B cell (primary cell): ENCODE results near the gene KRT77. TPM values are rescaled to one million over a fixed set of nuclear protein-coding genes. Genes with fewer than 3 reads are reported as not detected.

Source experiments
- ATAC-seq: fragments of 200-7000 bp; cut with Tn5 transposase; one replicate; pipeline ENCODE4 v1.10.0; 2021; ENCODE audit warnings: low read depth, mild to moderate bottlenecking, moderate number of reproducible peaks, moderate library complexity
- CTCF ChIA-PET: fragments of 350-600 bp; sonication (Branson Sonifier 250); formaldehyde crosslinking; loops from one replicate; lab custom pipeline; 2021; ENCODE audit warnings: antibody characterized with exemption, inconsistent platforms; lab: Charles Lee
- POLR2A ChIA-PET: fragments of 350-600 bp; sonication (Branson Sonifier 250); formaldehyde crosslinking; loops from one replicate; lab custom pipeline; 2021; ENCODE audit warnings: antibody characterized with exemption; lab: Charles Lee
- DNase-seq: peaks from one replicate; pipeline ENCODE4 v3.0.0; 2013
- H2AFZ ChIP-seq: 2 replicates; pipeline ENCODE4 v1.6.1; 2012; ENCODE audit warnings: mild to moderate bottlenecking, low read depth, low read length; ENCODE audit not compliant: insufficient read depth, poor library complexity, severe bottlenecking
- H3K27ac ChIP-seq, 2 donors: 1 replicate in 1 of 2; 2 replicates in 1 of 2; pipeline ENCODE4 v1.5.1; 2012 to 2013; ENCODE audit warnings: low read length in 2 of 2, mild to moderate bottlenecking in 2 of 2, moderate library complexity in 1 of 2
- H3K27me3 ChIP-seq, 4 experiments: fragments of 200-600 bp in 1 of 4; sonication (generic) in 1 of 4; replicated peaks in 1 of 4; 1 replicate in 2 of 4; 2 replicates in 2 of 4; pipeline versions ENCODE4 v1.6.1 to v1.7.0; 2013 to 2016; ENCODE audit warnings: low read length in 3 of 4, mild to moderate bottlenecking in 2 of 4, mixed read lengths in 1 of 4, moderate library complexity in 1 of 4; ENCODE audit not compliant: insufficient read depth in 4 of 4, control insufficient read depth in 3 of 4; ENCODE audit errors: control extremely low read depth in 1 of 4
- H3K36me3 ChIP-seq, 2 experiments: replicated peaks in 1 of 2; 1 replicate in 1 of 2; 2 replicates in 1 of 2; pipeline versions ENCODE4 v1.6.1 to v1.7.1; 2013; ENCODE audit warnings: low read length in 1 of 2; ENCODE audit not compliant: insufficient read depth in 2 of 2, control insufficient read depth in 1 of 2; ENCODE audit errors: control extremely low read depth in 1 of 2, extremely low read depth in 1 of 2
- H3K4me1 ChIP-seq, 2 donors: fragments of 200-600 bp in 1 of 2; sonication (generic) in 1 of 2; 1 replicate in 1 of 2; 2 replicates in 1 of 2; pipeline versions ENCODE4 v1.5.1 to v1.6.1; 2013 to 2017; ENCODE audit warnings: low read length in 2 of 2; ENCODE audit not compliant: control insufficient read depth in 2 of 2, insufficient read depth in 2 of 2
- H3K4me2 ChIP-seq: replicated peaks from 2 replicates; pipeline ENCODE3; 2012; ENCODE audit warnings: mild to moderate bottlenecking, low read depth, low read length; ENCODE audit not compliant: poor library complexity, severe bottlenecking
- H3K4me3 ChIP-seq, 5 experiments: fragments of 200-600 bp in 1 of 5; sonication (generic) in 1 of 5; 1 replicate in 3 of 5; 2 replicates in 2 of 5; pipeline versions ENCODE4 v1.5.1 to v1.7.0; 2011 to 2016; ENCODE audit warnings: low read length in 4 of 5, mild to moderate bottlenecking in 4 of 5, low read depth in 2 of 5, control low read depth in 1 of 5, moderate library complexity in 1 of 5; ENCODE audit not compliant: insufficient read depth in 1 of 5; ENCODE audit errors: control extremely low read depth in 1 of 5, extremely low read depth in 1 of 5
- H3K79me2 ChIP-seq: fragments of 200-600 bp; sonication (generic); one replicate; pipeline ENCODE4 v1.6.0; 2016; ENCODE audit warnings: low read length; ENCODE audit not compliant: control insufficient read depth, insufficient read depth
- H3K9ac ChIP-seq: fragments of 200-600 bp; sonication (generic); 2 replicates; pipeline ENCODE4 v1.6.1; 2017; ENCODE audit warnings: mild to moderate bottlenecking, low read length, moderate library complexity
- H3K9me3 ChIP-seq, 3 donors: one replicate each; pipeline versions ENCODE4 v1.6.1 to v1.7.1; 2013; ENCODE audit warnings: low read length in 2 of 3; ENCODE audit not compliant: control insufficient read depth in 2 of 3, insufficient read depth in 1 of 3; ENCODE audit errors: control extremely low read depth in 1 of 3
- H4K20me1 ChIP-seq: 2 replicates; pipeline ENCODE4 v1.6.0; 2012; ENCODE audit warnings: mild to moderate bottlenecking, low read length; ENCODE audit not compliant: insufficient read depth, control insufficient read depth, poor library complexity, severe bottlenecking
- H3K27ac Mint-ChIP-seq: one replicate; pipeline ENCODE4 v1.8.0; 2021; ENCODE audit warnings: mixed read lengths
- H3K27me3 Mint-ChIP-seq: one replicate; pipeline ENCODE4 v1.8.0; 2021; ENCODE audit warnings: mixed read lengths
- H3K4me1 Mint-ChIP-seq: one replicate; pipeline ENCODE4 v1.8.0; 2021; ENCODE audit warnings: mixed read lengths
- H3K4me3 Mint-ChIP-seq: one replicate; pipeline ENCODE4 v1.8.0; 2021; ENCODE audit warnings: mixed read lengths
- H3K9me3 Mint-ChIP-seq: one replicate; pipeline ENCODE4 v1.8.0; 2022; ENCODE audit warnings: mixed read lengths; ENCODE audit not compliant: insufficient read depth
- EZH2 ChIP-seq: IDR thresholded peaks from 2 replicates; pipeline ENCODE4 v1.6.1; 2012; ENCODE audit warnings: borderline replicate concordance, low read depth, mild to moderate bottlenecking, moderate library complexity, low read length; ENCODE audit not compliant: insufficient read depth, poor library complexity, severe bottlenecking
- WGBS: methylation state at CpG from one replicate; pipeline ENCODE4 v1.1.5; 2013; ENCODE audit warnings: missing lambda C conversion rate; ENCODE audit not compliant: insufficient coverage; 5-methylcytosine and 5-hydroxymethylcytosine counted together
- intact Hi-C: fragments of 100-400 bp; cut with micrococcal nuclease; formaldehyde crosslinking; loops from one replicate; pipeline ENCODE4 v1.10.0; 2022
- polyA plus RNA-seq: library from polyadenylated mRNA; depleted of rRNA; stranded (reverse); fragments of >200 nt; gene quantifications from 2 replicates; pipeline ENCODE4 v1.2.3, GENCODE V29; 2012
- total RNA-seq, 2 donors: library from RNA; stranded (reverse); fragments of 120-200 nt in 1 of 2; gene quantifications; 1 replicate in 1 of 2; 2 replicates in 1 of 2; pipeline versions ENCODE4 v1.2.3 to v1.2.4, GENCODE V29; 2013 to 2022
- TF ChIP-seq, protein P1 (sequence below): fragments of 200-600 bp; IDR thresholded peaks from one replicate; pipeline ENCODE4 v1.8.0; 2022; ENCODE audit warnings: antibody characterized with exemption, mild to moderate bottlenecking

KRT77 gene
- total and polyA plus RNA-seq, 2 donors (not counting 1 experiment from before 2014, with no cell fraction given), result not detected

DNA sequence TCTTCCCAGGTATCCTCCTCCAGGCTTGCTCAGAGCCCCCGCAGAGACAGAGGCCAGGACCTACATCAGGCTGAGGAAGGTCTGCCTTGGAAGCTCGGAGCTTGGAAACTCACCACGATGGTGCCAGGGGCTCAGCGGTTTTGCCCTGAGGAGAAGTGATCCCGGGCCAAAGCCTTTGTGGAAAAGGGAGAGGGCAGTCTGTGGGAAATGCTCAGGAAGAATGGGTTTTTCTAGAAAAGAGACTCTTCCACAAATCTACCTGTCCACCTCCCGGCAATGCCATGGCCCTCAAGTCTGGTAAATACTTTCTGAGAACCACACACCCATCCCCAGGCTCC is 59.3 kb downstream of the KRT77 start:
- no peak for ATAC-seq
- no peak overlapping the region for H3K27ac ChIP-seq
- no peaks in the 10 kb centered on the region for H3K4me1 ChIP-seq
- intact Hi-C loops, result no loop called here
- no peak overlapping the region for H3K4me3 ChIP-seq
- H3K36me3 ChIP-seq, result no peaks in the 10 kb centered on the region
- H3K27ac Mint-ChIP-seq, result no peak overlapping the region
- no peaks in the 10 kb centered on the region for H4K20me1 ChIP-seq
- peaks cover 0 to 4% (median 0%) of the 10 kb centered on the region in 4 experiments for H3K27me3 ChIP-seq
- ChIA-PET POLR2A (no interaction called here), CTCF (no interaction called here)
- no peaks in the 10 kb centered on the region for H3K79me2 ChIP-seq
- no peak for TF ChIP-seq EZH2
- TF ChIP-seq, protein P1, sequence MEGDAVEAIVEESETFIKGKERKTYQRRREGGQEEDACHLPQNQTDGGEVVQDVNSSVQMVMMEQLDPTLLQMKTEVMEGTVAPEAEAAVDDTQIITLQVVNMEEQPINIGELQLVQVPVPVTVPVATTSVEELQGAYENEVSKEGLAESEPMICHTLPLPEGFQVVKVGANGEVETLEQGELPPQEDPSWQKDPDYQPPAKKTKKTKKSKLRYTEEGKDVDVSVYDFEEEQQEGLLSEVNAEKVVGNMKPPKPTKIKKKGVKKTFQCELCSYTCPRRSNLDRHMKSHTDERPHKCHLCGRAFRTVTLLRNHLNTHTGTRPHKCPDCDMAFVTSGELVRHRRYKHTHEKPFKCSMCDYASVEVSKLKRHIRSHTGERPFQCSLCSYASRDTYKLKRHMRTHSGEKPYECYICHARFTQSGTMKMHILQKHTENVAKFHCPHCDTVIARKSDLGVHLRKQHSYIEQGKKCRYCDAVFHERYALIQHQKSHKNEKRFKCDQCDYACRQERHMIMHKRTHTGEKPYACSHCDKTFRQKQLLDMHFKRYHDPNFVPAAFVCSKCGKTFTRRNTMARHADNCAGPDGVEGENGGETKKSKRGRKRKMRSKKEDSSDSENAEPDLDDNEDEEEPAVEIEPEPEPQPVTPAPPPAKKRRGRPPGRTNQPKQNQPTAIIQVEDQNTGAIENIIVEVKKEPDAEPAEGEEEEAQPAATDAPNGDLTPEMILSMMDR, result no peak
- 88% methylated on average over 5 of the region's 6 CpGs for WGBS
- no peak overlapping the region for H3K4me3 Mint-ChIP-seq
- no peak overlapping the region for H3K4me2 ChIP-seq
- H3K9ac ChIP-seq, result no peak overlapping the region
- no peak for DNase-seq
- no peaks in the 10 kb centered on the region for H3K4me1 Mint-ChIP-seq
- no peak overlapping the region for H2AFZ ChIP-seq
- peaks cover 16% of the 10 kb centered on the region for H3K27me3 Mint-ChIP-seq
- peaks cover 2% of the 10 kb centered on the region for H3K9me3 Mint-ChIP-seq
- H3K9me3 ChIP-seq, result peaks cover 0 to 4% (median 0%) of the 10 kb centered on the region in 3 donors

DNA sequence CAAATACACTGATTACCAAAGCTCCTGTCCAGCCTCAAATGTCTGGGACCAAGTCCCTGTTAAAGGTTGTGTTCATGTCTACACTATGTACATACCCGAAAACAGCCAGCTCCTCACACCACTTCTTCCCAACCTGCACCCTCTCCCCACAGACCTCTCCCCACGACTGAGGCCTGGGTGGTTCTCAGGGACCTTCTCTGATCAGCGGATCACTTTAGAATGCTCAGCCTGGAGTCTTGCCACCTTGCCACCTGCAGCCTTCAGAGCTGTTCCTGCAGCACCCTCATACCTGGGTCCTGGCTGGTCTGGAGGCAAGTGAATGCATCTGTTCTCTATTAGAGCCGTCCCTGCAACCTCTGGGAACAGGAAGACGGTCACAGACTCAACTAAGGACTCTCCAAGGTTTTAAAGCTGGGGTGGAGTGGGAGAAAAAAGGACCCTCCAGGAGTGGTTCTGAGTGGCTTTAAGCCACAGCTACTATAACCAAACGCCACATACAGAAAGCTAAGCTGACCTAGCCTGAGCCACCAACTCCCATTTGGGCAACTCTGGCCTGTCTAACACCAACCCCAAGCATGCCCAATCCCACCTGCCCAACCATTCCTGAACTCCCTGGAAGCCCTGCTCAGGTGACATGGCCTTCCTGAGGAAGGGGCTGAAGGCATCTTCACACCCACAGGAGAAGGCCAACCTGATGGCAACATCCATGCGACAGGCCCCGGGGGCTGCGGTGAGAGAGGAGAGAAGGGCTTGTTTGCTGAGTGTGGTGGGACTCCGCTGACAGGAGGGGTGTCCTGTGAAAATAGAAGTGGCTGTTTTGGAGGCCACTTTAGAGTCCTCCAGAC is 59.9 kb downstream of the KRT77 start:
- H3K27me3 ChIP-seq, result peaks cover 0 to 4% (median 0%) of the 10 kb centered on the region in 4 experiments
- Mint-ChIP-seq H3K4me3 (no peak overlapping the region), H3K4me1 (no peaks in the 10 kb centered on the region), H3K9me3 (peaks cover 2% of the 10 kb centered on the region), H3K27ac (no peak overlapping the region), H3K27me3 (peaks cover 16% of the 10 kb centered on the region)
- no peak overlapping the region for H3K27ac ChIP-seq
- no peak for DNase-seq
- intact Hi-C loops, result no loop called here
- ATAC-seq, result no peak
- no peak overlapping the region for H3K9ac ChIP-seq
- 67% methylated on average over 6 of the region's 10 CpGs for WGBS
- H3K4me2 ChIP-seq, result no peak overlapping the region
- H3K9me3 ChIP-seq, result peaks cover 0 to 4% (median 0%) of the 10 kb centered on the region in 3 donors
- CTCF ChIA-PET, result no interaction called here
- H3K79me2 ChIP-seq, result no peaks in the 10 kb centered on the region
- POLR2A ChIA-PET, result no interaction called here
- H3K4me3 ChIP-seq, result no peak overlapping the region
- H4K20me1 ChIP-seq, result no peaks in the 10 kb centered on the region
- no peak for TF ChIP-seq EZH2
- TF ChIP-seq, protein P1, result no peak
- H3K4me1 ChIP-seq, result no peaks in the 10 kb centered on the region
- H3K36me3 ChIP-seq, result no peaks in the 10 kb centered on the region
- H2AFZ ChIP-seq, result no peak overlapping the region
